GM12891 (cell line): ENCODE data around the gene LZTFL1.

ENCODE experiments used
- POLR2A ChIP-seq: IDR thresholded peaks from 2 replicates; pipeline ENCODE4 v1.6.1; 2011; ENCODE audit warnings: low read depth, low read length, control low read depth
- POLR2AphosphoS5 ChIP-seq: IDR thresholded peaks from 2 replicates; pipeline ENCODE4 v1.6.1; 2011; ENCODE audit warnings: low read depth, low read length, control low read depth
- POU2F2 ChIP-seq: IDR thresholded peaks from 2 replicates; pipeline ENCODE4 v1.6.1; 2011; ENCODE audit warnings: low read depth, mild to moderate bottlenecking, control low read depth, low read length, moderate library complexity

DNA sequence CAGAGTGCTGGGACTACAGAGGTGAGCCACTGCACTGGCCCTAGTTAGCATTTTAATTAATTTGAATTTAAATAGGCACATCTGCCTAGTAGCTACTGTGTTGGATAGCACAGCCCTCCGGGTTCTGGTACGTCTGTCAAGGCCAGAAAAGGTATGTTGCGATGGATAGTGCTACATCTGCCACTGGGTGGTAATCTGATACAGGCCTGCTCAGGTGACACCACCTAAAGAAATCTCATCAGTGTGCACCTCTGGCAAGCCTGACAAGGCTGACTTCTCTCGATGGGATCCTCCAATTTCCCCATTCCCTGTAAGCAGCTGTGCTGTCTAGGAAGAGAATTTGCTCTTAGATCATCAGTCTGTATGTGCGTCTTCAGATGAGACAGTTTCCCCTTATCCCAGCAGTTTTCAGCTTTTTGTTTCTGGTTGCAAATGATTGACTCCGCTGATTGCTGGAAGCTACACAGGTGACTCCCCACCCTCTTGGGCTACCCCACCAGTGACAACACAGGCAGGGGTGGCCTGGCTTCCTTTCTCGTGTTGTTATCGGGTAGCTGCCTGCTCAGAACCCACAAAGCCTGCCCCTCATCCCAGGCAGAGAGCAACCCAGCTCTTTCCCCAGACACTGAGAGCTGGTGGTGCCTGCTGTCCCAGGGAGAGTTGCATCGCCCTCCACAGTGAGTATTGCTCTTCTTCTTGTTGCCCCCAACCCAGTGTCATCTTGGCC is 44.2 kb upstream of the LZTFL1 start, which contains the start of gene CCR9:
- TF ChIP-seq POLR2A: no peak
- no peak for TF ChIP-seq POU2F2
- TF ChIP-seq POLR2AphosphoS5: no peak
